Stimulated activated effector memory CD8-positive, alpha-beta T cell treated with anti-CD3 and anti-CD28 coated beads, Interleukin-12 subunit alpha, Interleukin-12 subunit beta, amount 100 ng/mL, for 72 hours (primary cell): ENCODE results near the gene CLNK.

Experiments
- ATAC-seq: fragments of 150-1000 bp; cut with Tn5 transposase; 2 replicates; pipeline ENCODE4 v1.10.0; 2021
- DNase-seq, 2 donors: peaks; one replicate each; pipeline ENCODE4 v3.0.0; 2021 to 2022; ENCODE audit warnings: low spot score in 2 of 2
- H3K27ac Mint-ChIP-seq: one replicate; pipeline ENCODE4 v1.8.0; 2022; ENCODE audit warnings: mild to moderate bottlenecking, mixed read lengths
- H3K36me3 Mint-ChIP-seq: one replicate; pipeline ENCODE4 v1.8.0; 2022; ENCODE audit warnings: mild to moderate bottlenecking, mixed read lengths
- H3K4me1 Mint-ChIP-seq: one replicate; pipeline ENCODE4 v1.8.0; 2022; ENCODE audit warnings: mixed read lengths
- H3K4me3 Mint-ChIP-seq: one replicate; pipeline ENCODE4 v1.8.0; 2022; ENCODE audit warnings: mild to moderate bottlenecking, mixed read lengths
- H3K9me3 Mint-ChIP-seq: one replicate; pipeline ENCODE4 v1.8.0; 2022; ENCODE audit warnings: mixed read lengths

The CLNK gene

GRCh38 chr4:10569491-10569890, 115.1 kb downstream of the CLNK start:
- DNase-seq (no peak), ATAC-seq (no peak)
- Mint-ChIP-seq H3K4me1 (peaks cover 8% of the 10 kb centered on the region), H3K4me3 (no peak overlapping the region), H3K27ac (no peak overlapping the region), H3K36me3 (no peaks in the 10 kb centered on the region), H3K9me3 (no peaks in the 10 kb centered on the region)

DNA sequence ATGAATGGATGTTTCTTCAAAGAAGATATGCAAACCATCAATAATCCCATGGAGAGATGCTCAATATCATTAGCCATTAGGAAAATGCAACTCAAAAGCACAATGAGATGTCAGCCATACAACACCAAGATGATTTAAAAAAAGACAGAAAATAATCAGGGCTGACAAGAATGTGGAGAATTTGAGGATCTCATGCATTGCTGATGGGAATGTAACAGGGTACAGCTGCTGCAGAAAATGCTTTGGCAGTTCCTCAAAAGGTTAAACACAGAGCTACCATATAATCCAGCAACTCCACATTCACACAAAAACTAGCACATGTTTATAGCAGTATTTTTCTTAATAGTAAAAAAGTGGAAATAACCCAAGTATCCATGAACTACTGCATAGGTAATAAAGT, 116.8 kb downstream of the CLNK start:
- no peaks in the 10 kb centered on the region for H3K36me3 Mint-ChIP-seq
- no peak overlapping the region for H3K4me3 Mint-ChIP-seq
- DNase-seq (no peak), ATAC-seq (no peak)
- H3K27ac Mint-ChIP-seq, result no peak overlapping the region
- H3K9me3 Mint-ChIP-seq, result no peaks in the 10 kb centered on the region
- H3K4me1 Mint-ChIP-seq, result no peaks in the 10 kb centered on the region

DNA sequence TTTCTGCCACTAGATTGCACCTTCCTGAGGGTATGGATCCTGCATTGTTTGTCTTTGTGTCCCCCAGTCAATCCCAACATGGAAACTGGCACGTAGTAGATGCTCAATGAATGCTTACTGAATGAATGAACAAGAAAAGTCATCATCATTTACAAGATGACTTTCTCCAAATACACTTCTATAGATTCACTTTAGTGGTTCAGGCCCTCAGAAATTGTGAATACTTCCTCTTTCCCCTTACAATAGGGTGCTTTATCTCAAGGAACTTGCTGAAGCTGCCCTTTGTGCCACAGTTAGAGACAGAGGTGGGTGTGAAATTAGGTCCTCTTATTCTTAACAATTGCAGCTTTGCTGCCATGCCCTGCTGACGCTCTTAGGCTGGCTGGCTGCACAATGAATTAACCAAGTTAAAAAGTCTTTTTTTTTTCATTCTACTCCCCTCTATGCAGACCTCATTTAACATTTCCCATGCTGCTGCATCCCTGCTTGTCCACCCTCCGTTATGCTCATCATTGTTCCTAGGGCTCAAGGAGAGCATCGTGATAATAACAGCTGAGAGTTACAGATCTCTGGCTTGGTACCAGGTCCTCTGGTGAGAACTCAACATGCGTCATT, 119.3 kb downstream of the CLNK start:
- DNase-seq, result no peak
- Mint-ChIP-seq H3K27ac (no peak overlapping the region), H3K36me3 (no peaks in the 10 kb centered on the region), H3K9me3 (no peaks in the 10 kb centered on the region), H3K4me1 (no peaks in the 10 kb centered on the region), H3K4me3 (no peak overlapping the region)
- ATAC-seq, result no peak

DNA sequence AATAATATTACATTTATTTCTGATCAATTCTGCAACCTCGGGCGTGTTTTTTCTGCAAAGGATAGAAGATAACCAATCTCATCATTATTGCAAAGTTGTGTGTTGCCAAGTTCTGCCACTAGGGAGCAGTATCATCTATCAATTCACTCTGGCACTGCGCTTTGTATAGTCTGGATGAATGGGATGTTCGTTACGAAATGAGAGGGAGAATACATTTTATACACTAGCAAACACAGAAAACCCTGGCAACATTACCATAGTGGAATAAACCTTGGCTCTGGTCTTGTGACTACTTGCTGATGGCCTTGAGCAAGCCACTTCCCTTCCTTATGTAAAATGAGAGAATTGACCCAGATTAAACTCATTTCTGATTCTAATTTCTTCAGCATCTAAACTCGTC, 129.9 kb downstream of the CLNK start:
- Mint-ChIP-seq H3K4me1 (no peaks in the 10 kb centered on the region), H3K27ac (no peak overlapping the region), H3K9me3 (no peaks in the 10 kb centered on the region), H3K4me3 (no peak overlapping the region), H3K36me3 (no peaks in the 10 kb centered on the region)
- ATAC-seq, result peak; percentile 51
- DNase-seq, result peak; percentile 25 to 64

DNA sequence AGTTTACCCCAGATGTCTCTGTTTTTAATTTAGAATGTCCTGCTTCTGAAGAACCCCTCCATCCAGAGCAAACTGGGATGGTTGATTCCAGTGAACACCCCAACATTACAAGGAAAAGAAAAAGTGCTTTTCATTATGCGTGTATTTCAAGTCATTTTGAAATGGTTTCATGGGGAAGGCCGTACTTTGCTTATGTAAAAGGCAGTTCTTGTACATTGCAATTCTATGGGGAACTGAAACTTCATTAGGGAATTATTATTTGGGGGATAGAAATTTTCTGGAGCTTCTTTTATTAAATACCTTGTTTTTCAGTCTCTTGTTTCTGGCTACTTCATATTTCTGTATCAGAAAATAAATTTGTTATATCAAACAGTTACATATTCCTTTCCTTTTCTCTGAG, 130.4 kb downstream of the CLNK start:
- Mint-ChIP-seq H3K4me1 (no peaks in the 10 kb centered on the region), H3K27ac (no peak overlapping the region), H3K9me3 (no peaks in the 10 kb centered on the region), H3K36me3 (no peaks in the 10 kb centered on the region), H3K4me3 (no peak overlapping the region)
- DNase-seq, result no peak
- ATAC-seq, result no peak

DNA sequence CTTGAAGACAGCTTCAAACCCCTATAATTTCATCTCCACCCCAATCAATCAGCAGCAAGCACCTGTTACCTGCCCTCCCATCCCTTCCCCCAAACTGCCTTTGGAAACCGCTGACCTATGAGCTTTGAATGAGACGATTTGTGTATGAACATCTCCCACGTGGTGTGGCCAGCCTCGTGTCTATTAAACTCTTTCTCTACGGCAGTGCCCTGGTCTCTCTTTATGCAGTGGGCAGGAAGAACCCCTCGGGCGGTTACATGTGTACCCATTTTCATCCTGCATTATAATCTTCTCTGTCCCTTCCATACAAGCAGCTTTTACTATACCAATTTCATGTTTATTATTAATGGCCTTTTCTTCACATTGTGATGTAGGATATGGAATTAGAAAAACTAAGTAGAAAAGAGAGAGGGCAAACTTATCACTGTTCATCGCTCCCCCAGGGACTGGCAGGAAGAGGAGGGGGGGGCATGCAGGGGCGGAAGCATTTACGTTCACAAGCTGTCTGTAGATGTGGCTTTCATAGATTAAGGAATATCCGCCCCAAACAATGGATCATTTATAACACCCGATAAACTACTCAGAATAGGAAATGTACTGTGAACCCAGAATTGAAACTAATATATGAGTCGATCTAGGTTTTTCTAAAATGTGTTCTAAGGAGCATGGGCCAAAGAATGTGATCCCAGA, 131.8 kb downstream of the CLNK start:
- ATAC-seq (no peak), DNase-seq (no peak)
- Mint-ChIP-seq H3K27ac (no peak overlapping the region), H3K9me3 (no peaks in the 10 kb centered on the region), H3K36me3 (no peaks in the 10 kb centered on the region), H3K4me1 (no peaks in the 10 kb centered on the region), H3K4me3 (no peak overlapping the region)

GRCh38 chr4:10535912-10536311, 148.7 kb downstream of the CLNK start:
- no peaks in the 10 kb centered on the region for H3K4me1 Mint-ChIP-seq
- ATAC-seq, result no peak
- no peak for DNase-seq
- no peaks in the 10 kb centered on the region for H3K9me3 Mint-ChIP-seq
- H3K36me3 Mint-ChIP-seq, result no peaks in the 10 kb centered on the region
- H3K4me3 Mint-ChIP-seq, result no peak overlapping the region
- no peak overlapping the region for H3K27ac Mint-ChIP-seq

GRCh38 chr4:10534820-10535219, 149.7 kb downstream of the CLNK start:
- Mint-ChIP-seq H3K27ac (no peak overlapping the region), H3K4me3 (no peak overlapping the region), H3K36me3 (no peaks in the 10 kb centered on the region), H3K4me1 (no peaks in the 10 kb centered on the region), H3K9me3 (no peaks in the 10 kb centered on the region)
- ATAC-seq (no peak), DNase-seq (no peak)

GRCh38 chr4:10532155-10532554, 152.4 kb downstream of the CLNK start:
- DNase-seq (no peak), ATAC-seq (no peak)
- H3K27ac Mint-ChIP-seq, result no peak overlapping the region
- no peaks in the 10 kb centered on the region for H3K4me1 Mint-ChIP-seq
- no peaks in the 10 kb centered on the region for H3K36me3 Mint-ChIP-seq
- H3K9me3 Mint-ChIP-seq, result no peaks in the 10 kb centered on the region
- no peak overlapping the region for H3K4me3 Mint-ChIP-seq

DNA sequence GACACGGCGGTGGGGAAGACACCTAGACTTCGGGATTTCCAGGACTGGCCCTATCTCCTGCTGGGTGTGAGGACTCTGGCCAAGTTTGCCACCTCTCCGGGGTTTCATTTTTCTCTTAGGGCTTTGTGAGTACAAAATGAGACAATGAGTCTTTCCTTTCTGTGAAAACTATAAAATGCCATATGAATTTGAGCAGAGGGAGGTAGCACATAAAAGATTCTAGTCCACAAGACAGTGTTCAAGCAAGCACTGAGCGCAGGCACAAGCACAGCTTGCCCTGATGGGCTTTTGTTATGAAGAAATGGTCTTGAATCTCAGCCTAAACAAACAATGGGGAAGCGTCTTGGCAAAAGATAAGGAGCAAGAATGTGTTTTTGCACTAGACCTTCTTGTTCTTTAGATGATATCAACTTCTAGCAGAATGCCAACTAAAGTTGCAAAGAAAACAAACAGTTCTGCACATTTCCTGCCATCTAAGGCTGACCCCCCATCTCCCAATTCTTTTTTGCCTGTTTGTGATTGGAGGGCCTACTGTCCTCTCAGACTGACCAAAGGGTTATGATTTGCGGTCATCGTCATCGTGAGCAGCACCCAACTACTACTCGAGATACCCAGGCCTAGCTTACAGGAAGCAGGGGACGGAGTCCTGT, 154.3 kb downstream of the CLNK start:
- Mint-ChIP-seq H3K9me3 (no peaks in the 10 kb centered on the region), H3K27ac (no peak overlapping the region), H3K4me3 (no peak overlapping the region), H3K4me1 (no peaks in the 10 kb centered on the region), H3K36me3 (no peaks in the 10 kb centered on the region)
- ATAC-seq, result no peak
- DNase-seq, result no peak

GRCh38 chr4:10529291-10530136, 155.1 kb downstream of the CLNK start:
- no peaks in the 10 kb centered on the region for H3K36me3 Mint-ChIP-seq
- no peak overlapping the region for H3K4me3 Mint-ChIP-seq
- ATAC-seq, result no peak
- no peaks in the 10 kb centered on the region for H3K9me3 Mint-ChIP-seq
- H3K27ac Mint-ChIP-seq, result no peak overlapping the region
- no peaks in the 10 kb centered on the region for H3K4me1 Mint-ChIP-seq
- DNase-seq, result no peak

DNA sequence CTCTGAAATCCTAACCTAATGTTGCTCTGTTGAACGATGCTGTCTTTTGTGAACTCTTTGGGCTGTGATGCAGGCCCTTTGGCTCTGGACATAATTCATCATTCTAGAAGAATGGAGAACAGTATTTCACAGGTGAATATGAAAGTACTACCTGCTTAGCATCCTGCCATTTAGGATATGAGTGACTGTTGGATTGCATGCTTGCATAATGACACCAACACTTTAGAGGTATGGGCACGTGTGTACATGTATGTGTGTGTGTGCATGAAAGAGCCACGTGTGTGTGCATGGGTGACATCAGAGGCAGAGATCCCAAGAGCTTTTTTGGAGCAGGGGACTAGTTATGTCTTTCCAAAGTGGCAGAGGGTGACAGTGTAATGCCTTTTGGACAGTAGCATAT, 157.1 kb downstream of the CLNK start:
- Mint-ChIP-seq H3K36me3 (no peaks in the 10 kb centered on the region), H3K4me3 (no peak overlapping the region), H3K9me3 (no peaks in the 10 kb centered on the region), H3K4me1 (no peaks in the 10 kb centered on the region), H3K27ac (no peak overlapping the region)
- ATAC-seq, result no peak
- no peak for DNase-seq

- Mint-ChIP-seq H3K27ac (no peak overlapping the region), H3K36me3 (no peaks in the 10 kb centered on the region), H3K4me1 (no peaks in the 10 kb centered on the region), H3K4me3 (no peak overlapping the region), H3K9me3 (no peaks in the 10 kb centered on the region)
- DNase-seq (no peak), ATAC-seq (no peak)
These were observed 157.9 kb downstream of the CLNK start for GRCh38 chr4:10526429-10527222.

GRCh38 chr4:10524196-10524833, 160.3 kb downstream of the CLNK start:
- ATAC-seq, result peak; percentile 13
- H3K27ac Mint-ChIP-seq, result no peak overlapping the region
- no peaks in the 10 kb centered on the region for H3K4me1 Mint-ChIP-seq

More at GRCh38 chr4:10524196-10524833, 160.3 kb downstream of the CLNK start:
- DNase-seq, result no peak
- H3K36me3 Mint-ChIP-seq, result no peaks in the 10 kb centered on the region
- no peak overlapping the region for H3K4me3 Mint-ChIP-seq
- no peaks in the 10 kb centered on the region for H3K9me3 Mint-ChIP-seq
